HG02763 (cell line): ENCODE data around the gene LAP3.

Source experiments
- ATAC-seq: cut with Tn5 transposase; IDR thresholded peaks from one replicate; pipeline ENCODE4 v1.9.1; 2021; ENCODE audit warnings: mild to moderate bottlenecking, moderate library complexity; ENCODE audit not compliant: unreplicated experiment

The LAP3 gene

GRCh38 chr4:17614416-17615299 is 37.7 kb downstream of the LAP3 start, which contains the start of gene MED28:
MED28 (plus strand) TSS chr4:17614641; CDS start chr4:17614655, 14 bp downstream.
- peak; percentile 92 for ATAC-seq

GRCh38 chr4:17616283-17616682 is 39.3 kb downstream of the LAP3 start:
- ATAC-seq: no peak

GRCh38 chr4:17618926-17619325 is 41.9 kb downstream of the LAP3 start:
- no peak for ATAC-seq

- ATAC-seq: no peak
These were observed 42.6 kb downstream of the LAP3 start for GRCh38 chr4:17619416-17620105.

- ATAC-seq: no peak
These were observed 46.5 kb downstream of the LAP3 start for GRCh38 chr4:17623451-17624001.

GRCh38 chr4:17624821-17625220 is 47.8 kb downstream of the LAP3 start:
- no peak for ATAC-seq

GRCh38 chr4:17630228-17630627 is 53.2 kb downstream of the LAP3 start:
- ATAC-seq: no peak

GRCh38 chr4:17633600-17633999 is 56.6 kb downstream of the LAP3 start:
- ATAC-seq: no peak

- ATAC-seq: no peak
These were observed 58.1 kb downstream of the LAP3 start for GRCh38 chr4:17635056-17635455.

- ATAC-seq: no peak
These were observed 59.3 kb downstream of the LAP3 start for GRCh38 chr4:17636341-17636695.

- ATAC-seq: peak; percentile 81
These were observed 60.0 kb downstream of the LAP3 start for GRCh38 chr4:17636696-17637622.

- ATAC-seq: no peak
These were observed 62.1 kb downstream of the LAP3 start for GRCh38 chr4:17639136-17639535.

- ATAC-seq: no peak
These were observed 65.4 kb downstream of the LAP3 start for GRCh38 chr4:17642398-17642783.

- no peak for ATAC-seq
These were observed 69.7 kb downstream of the LAP3 start for GRCh38 chr4:17646693-17647092.

- ATAC-seq: no peak
These were observed 70.3 kb downstream of the LAP3 start for GRCh38 chr4:17647176-17647806.

GRCh38 chr4:17647927-17648326 is 70.9 kb downstream of the LAP3 start:
- ATAC-seq: no peak

- no peak for ATAC-seq
These were observed 73.4 kb downstream of the LAP3 start for GRCh38 chr4:17650406-17650805.

- no peak for ATAC-seq
These were observed 77.7 kb downstream of the LAP3 start for GRCh38 chr4:17654701-17655100.

GRCh38 chr4:17657090-17657489 is 80.1 kb downstream of the LAP3 start:
- ATAC-seq: no peak
